ENCODE measurements around the gene QRFP. TPM values are rescaled to one million over a fixed set of nuclear protein-coding genes. Genes with fewer than 3 reads are reported as not detected.

The QRFP gene
- total RNA-seq, 4 donors from 2014 or later, result not detected

GRCh38 chr9:130939405-130940026 is 42.9 kb upstream of the QRFP start:
- H3K27ac ChIP-seq (replicated peaks in 1 of 4), result no peak overlapping the region
- H3K4me1 ChIP-seq, result peaks cover 18 to 64% (median 60%) of the 10 kb centered on the region in 4 donors
- intact Hi-C loops (cut with DNase I), result loop anchor here (2.0 to 10.0 kb wide), 4 partner anchors 75 to 239 kb away; no protein-coding TSS in a partner anchor
- WGBS, result 4% methylated on average over 26 of the region's 75 CpGs
- TF ChIP-seq CTCF (IDR thresholded peaks at IDR 0.05), result no peak
- no peak for TF ChIP-seq POLR2A (IDR thresholded peaks at IDR 0.05; ENCODE audit: low read depth)
- no peak for TF ChIP-seq POLR2AphosphoS5 (IDR thresholded peaks at IDR 0.05)
- TF ChIP-seq EP300 (IDR thresholded peaks at IDR 0.05), result no peak
- H3K9me3 ChIP-seq, result no peaks in the 10 kb centered on the region
- DNase-seq (ENCODE audit: extremely low spot score), result no peak
- H3K36me3 ChIP-seq, result no peaks in the 10 kb centered on the region
- H3K4me3 ChIP-seq, result peak overlapping the region; percentile 52 to 63 (median 57)
- H3K27me3 ChIP-seq, result peaks cover 14 to 96% (median 36%) of the 10 kb centered on the region in 4 donors

DNA sequence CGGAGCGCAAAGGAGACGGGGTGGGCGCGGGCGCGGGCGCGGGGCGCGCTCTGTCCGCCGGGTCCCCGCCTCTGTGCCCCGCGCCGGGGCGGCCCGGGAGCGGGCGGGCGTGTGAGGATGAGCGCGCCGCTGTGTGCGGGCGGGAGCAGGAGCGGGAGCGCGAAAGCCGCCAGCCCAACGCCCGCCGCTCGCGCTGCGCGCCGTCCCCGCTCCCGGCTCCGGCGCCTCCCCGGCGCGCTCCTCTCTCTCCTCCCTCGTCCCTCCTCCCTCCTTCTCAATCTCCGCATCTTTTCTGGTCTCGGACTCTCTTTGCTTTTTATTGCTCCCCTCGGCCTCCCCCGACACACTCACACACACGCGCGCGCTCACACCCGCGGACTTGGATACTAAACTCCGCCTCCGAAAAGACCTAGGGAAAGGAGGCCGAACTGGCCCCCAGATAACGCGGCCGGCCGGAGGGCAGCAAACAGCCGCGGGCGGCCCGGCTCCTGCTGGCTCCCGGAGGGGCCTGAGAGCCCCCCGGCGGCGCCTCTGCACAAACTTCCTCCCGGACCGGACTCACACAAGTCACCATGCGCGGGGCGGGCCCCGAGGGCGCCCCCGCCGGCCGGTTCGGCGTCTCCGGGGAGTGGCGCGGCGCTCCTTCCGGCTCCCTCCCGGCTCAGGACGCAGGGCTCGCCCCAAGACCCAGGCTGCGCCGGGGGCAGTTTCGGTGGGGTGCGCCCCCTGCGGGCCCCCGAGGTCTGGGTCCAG is 42.2 kb upstream of the QRFP start, which contains the start of gene FIBCD1:
TSS of gene FIBCD1 (minus strand) at position 596 of the 753 bp plus-strand sequence. CDS start 640 bp downstream, outside the sequence.
- Histone ChIP-seq H3K27ac (replicated peaks in 1 of 4) (no peak within 1 kb of the TSS), H3K36me3 (no peaks in the 10 kb centered on the region), H3K4me3 (peak within 1 kb of the TSS; percentile 52 to 63 (median 57)), H3K4me1 (peaks cover 19 to 71% (median 64%) of the 10 kb centered on the region in 4 donors), H3K27me3 (peaks cover 14 to 100% (median 36%) of the 10 kb centered on the region in 4 donors), H3K9me3 (no peaks in the 10 kb centered on the region)
- TF ChIP-seq EP300 (IDR thresholded peaks at IDR 0.05) (no peak), CTCF (IDR thresholded peaks at IDR 0.05) (peak; percentile 14 to 19 (median 15)), POLR2A (IDR thresholded peaks at IDR 0.05; ENCODE audit: low read depth) (no peak), POLR2AphosphoS5 (IDR thresholded peaks at IDR 0.05) (no peak)
- no peak for DNase-seq (ENCODE audit: extremely low spot score)
- intact Hi-C loops (cut with DNase I), result no loop called here
- WGBS, result under 1% methylated on average over 38 of the region's 98 CpGs

GRCh38 chr9:130938184-130938651 is 41.6 kb upstream of the QRFP start:
- Histone ChIP-seq H3K27me3 (peaks cover 14 to 100% (median 36%) of the 10 kb centered on the region in 4 donors), H3K4me1 (peaks cover 25 to 77% (median 70%) of the 10 kb centered on the region in 4 donors), H3K27ac (replicated peaks in 1 of 4) (no peak overlapping the region), H3K9me3 (no peaks in the 10 kb centered on the region), H3K4me3 (peak overlapping the region; percentile 52 to 63 (median 57)), H3K36me3 (no peaks in the 10 kb centered on the region)
- intact Hi-C loops (cut with DNase I), result no loop called here
- no peak for DNase-seq (ENCODE audit: extremely low spot score)
- WGBS, result 30% methylated on average over 2 of the region's 52 CpGs
- no peak for TF ChIP-seq POLR2A (IDR thresholded peaks at IDR 0.05; ENCODE audit: low read depth)
- TF ChIP-seq CTCF (IDR thresholded peaks at IDR 0.05), result no peak
- no peak for TF ChIP-seq POLR2AphosphoS5 (IDR thresholded peaks at IDR 0.05)
- no peak for TF ChIP-seq EP300 (IDR thresholded peaks at IDR 0.05)

- TF ChIP-seq POLR2A (IDR thresholded peaks at IDR 0.05; ENCODE audit: low read depth) (no peak), CTCF (IDR thresholded peaks at IDR 0.05) (no peak), POLR2AphosphoS5 (IDR thresholded peaks at IDR 0.05) (no peak), EP300 (IDR thresholded peaks at IDR 0.05) (no peak)
- Histone ChIP-seq H3K4me3 (peak overlapping the region in 2 of 4 donors; percentile 56 to 58), H3K27me3 (peaks cover 14 to 100% (median 38%) of the 10 kb centered on the region in 4 donors), H3K9me3 (no peaks in the 10 kb centered on the region), H3K4me1 (peaks cover 31 to 85% (median 78%) of the 10 kb centered on the region in 4 donors), H3K36me3 (no peaks in the 10 kb centered on the region), H3K27ac (replicated peaks in 1 of 4) (peak overlapping the region in 2 of 4 donors; percentile 52 to 60)
- no peak for DNase-seq (ENCODE audit: extremely low spot score)
- intact Hi-C loops (cut with DNase I), result no loop called here
- 73% methylated on average over 22 of the region's 23 CpGs for WGBS
These were observed 40.8 kb upstream of the QRFP start for GRCh38 chr9:130937146-130938076.

All from esophagus muscularis mucosa (tissue), 4 donors.